ENCODE results near the gene HAGH. TPM values are rescaled to one million over a fixed set of nuclear protein-coding genes. Genes with fewer than 3 reads are reported as not detected.

The HAGH gene
- total and polyA plus RNA-seq, 2 experiments from 2014 or later = 169 to 219 TPM

- TF ChIP-seq CTCF (IDR thresholded peaks at IDR 0.05; ENCODE audit: low read depth, low read length) = no peak
- no peaks in the 10 kb centered on the region for H3K4me1 ChIP-seq (ENCODE audit: low read depth)
- no peak overlapping the region for H3K4me3 ChIP-seq
- H3K27me3 ChIP-seq = no peaks in the 10 kb centered on the region
- H3K9me3 ChIP-seq (ENCODE audit: low read depth) = no peaks in the 10 kb centered on the region
- DNase-seq (ENCODE audit: low read depth in 1 of 2, low spot score in 1 of 2) = no peak
- H3K36me3 ChIP-seq = peaks cover 20% of the 10 kb centered on the region
- no peak overlapping the region for H3K27ac ChIP-seq
Observed at GRCh38 chr16:1815461-1815860, 11.2 kb downstream of the HAGH start.

- H3K4me1 ChIP-seq (ENCODE audit: low read depth) = no peaks in the 10 kb centered on the region
- TF ChIP-seq CTCF (IDR thresholded peaks at IDR 0.05; ENCODE audit: low read depth, low read length) = peak; percentile 67
- peak; percentile 58 to 92 for DNase-seq (ENCODE audit: low read depth in 1 of 2, low spot score in 1 of 2)
Observed at GRCh38 chr16:1812732-1813163, 13.9 kb downstream of the HAGH start.

DNA sequence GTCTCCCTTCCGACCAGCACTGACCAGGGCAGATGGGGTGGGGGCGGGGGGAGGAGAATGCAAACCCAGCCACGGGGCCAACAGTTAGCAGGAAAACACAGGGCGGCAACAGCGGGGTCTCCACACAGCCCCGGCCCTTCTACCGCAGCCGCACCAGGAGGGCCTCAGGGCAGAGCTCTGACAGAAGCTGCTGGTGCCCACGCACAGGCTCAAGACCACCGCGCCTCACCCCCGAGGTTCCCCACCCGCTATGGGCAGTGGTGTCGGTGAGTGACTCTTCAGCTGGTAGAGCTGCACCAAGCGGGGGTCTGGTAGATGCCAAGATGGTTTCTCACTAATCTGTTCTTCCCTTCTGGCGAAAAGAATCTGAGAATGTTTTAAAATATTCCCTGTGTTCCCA, 16.1 kb downstream of the HAGH start:
- Histone ChIP-seq H3K4me1 (ENCODE audit: low read depth) (no peaks in the 10 kb centered on the region), H3K4me3 (no peak overlapping the region)
- no peak for TF ChIP-seq CTCF (IDR thresholded peaks at IDR 0.05; ENCODE audit: low read depth, low read length)

More at GRCh38 chr16:1812732-1813163, 13.9 kb downstream of the HAGH start:
- H3K36me3 ChIP-seq = peaks cover 19% of the 10 kb centered on the region
- H3K27me3 ChIP-seq = no peaks in the 10 kb centered on the region
- H3K4me3 ChIP-seq = no peak overlapping the region
- no peak overlapping the region for H3K27ac ChIP-seq
- no peaks in the 10 kb centered on the region for H3K9me3 ChIP-seq (ENCODE audit: low read depth)

DNA sequence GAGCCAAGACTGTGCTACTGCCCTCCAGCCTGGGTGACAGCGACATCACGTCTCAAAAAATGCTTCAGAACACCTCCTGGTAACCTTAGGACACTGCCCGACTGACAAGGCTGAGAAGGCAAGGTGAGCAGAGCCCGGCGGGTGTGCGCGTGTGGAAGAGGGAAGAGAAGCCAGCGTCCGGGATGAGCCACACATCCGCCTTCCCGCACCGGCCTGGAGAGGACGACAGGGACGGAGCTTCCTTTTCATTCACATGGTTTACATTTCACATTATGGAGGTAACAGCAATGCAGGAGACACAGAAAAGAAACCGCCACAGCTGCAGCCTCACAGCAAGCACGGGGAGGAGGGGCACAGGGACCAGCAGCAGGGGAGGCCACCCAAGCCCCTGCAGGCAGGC, 16.5 kb downstream of the HAGH start:
- TF ChIP-seq CTCF (IDR thresholded peaks at IDR 0.05; ENCODE audit: low read depth, low read length) = no peak
- no peaks in the 10 kb centered on the region for H3K9me3 ChIP-seq (ENCODE audit: low read depth)
- no peak overlapping the region for H3K27ac ChIP-seq
- H3K27me3 ChIP-seq = no peaks in the 10 kb centered on the region
- DNase-seq (ENCODE audit: low read depth in 1 of 2, low spot score in 1 of 2) = no peak
- H3K36me3 ChIP-seq = peaks cover 6% of the 10 kb centered on the region
- H3K4me1 ChIP-seq (ENCODE audit: low read depth) = no peaks in the 10 kb centered on the region
- H3K4me3 ChIP-seq = no peak overlapping the region

More for the DNA sequence above, 16.1 kb downstream of the HAGH start:
- no peak for DNase-seq (ENCODE audit: low read depth in 1 of 2, low spot score in 1 of 2)
- no peaks in the 10 kb centered on the region for H3K27me3 ChIP-seq
- H3K36me3 ChIP-seq = peaks cover 10% of the 10 kb centered on the region
- no peaks in the 10 kb centered on the region for H3K9me3 ChIP-seq (ENCODE audit: low read depth)
- H3K27ac ChIP-seq = no peak overlapping the region

GRCh38 chr16:1809281-1809801, 17.3 kb downstream of the HAGH start:
- no peak overlapping the region for H3K27ac ChIP-seq
- H3K4me3 ChIP-seq = no peak overlapping the region
- H3K9me3 ChIP-seq (ENCODE audit: low read depth) = no peaks in the 10 kb centered on the region
- H3K4me1 ChIP-seq (ENCODE audit: low read depth) = no peaks in the 10 kb centered on the region
- no peak for TF ChIP-seq CTCF (IDR thresholded peaks at IDR 0.05; ENCODE audit: low read depth, low read length)
- H3K36me3 ChIP-seq = peaks cover 6% of the 10 kb centered on the region
- H3K27me3 ChIP-seq = no peaks in the 10 kb centered on the region
- no peak for DNase-seq (ENCODE audit: low read depth in 1 of 2, low spot score in 1 of 2)
